HG03439 (cell line): ENCODE measurements around the gene CBL.

Source experiments
- ATAC-seq: cut with Tn5 transposase; IDR thresholded peaks from one replicate; pipeline ENCODE4 v1.9.1; 2021; ENCODE audit warnings: mild to moderate bottlenecking, moderate library complexity; ENCODE audit not compliant: unreplicated experiment

Gene CBL

GRCh38 chr11:119263352-119263940, 57.3 kb downstream of the CBL start:
- no peak for ATAC-seq

GRCh38 chr11:119266063-119266462, 59.9 kb downstream of the CBL start:
- ATAC-seq, result no peak

GRCh38 chr11:119266517-119267255, 60.5 kb downstream of the CBL start:
- no peak for ATAC-seq

- ATAC-seq, result no peak
These were observed 61.5 kb downstream of the CBL start for GRCh38 chr11:119267645-119268044.

- ATAC-seq, result no peak
These were observed 67.6 kb downstream of the CBL start for GRCh38 chr11:119273721-119274120.

GRCh38 chr11:119277660-119278059, 71.5 kb downstream of the CBL start:
- no peak for ATAC-seq

- ATAC-seq, result no peak
These were observed 76.4 kb downstream of the CBL start for GRCh38 chr11:119282495-119282894.

- peak; percentile 63 for ATAC-seq
These were observed 78.4 kb downstream of the CBL start for GRCh38 chr11:119284344-119285157.

- ATAC-seq, result no peak
These were observed 79.3 kb downstream of the CBL start for GRCh38 chr11:119285431-119285830.

- ATAC-seq, result no peak
These were observed 82.1 kb downstream of the CBL start for GRCh38 chr11:119288219-119288618.

- ATAC-seq, result no peak
These were observed 84.9 kb downstream of the CBL start for GRCh38 chr11:119290894-119291497.

GRCh38 chr11:119293461-119293860, 87.3 kb downstream of the CBL start:
- no peak for ATAC-seq

- no peak for ATAC-seq
These were observed 89.0 kb downstream of the CBL start for GRCh38 chr11:119295178-119295577.

- ATAC-seq, result no peak
These were observed 91.8 kb downstream of the CBL start for GRCh38 chr11:119297938-119298337.

- no peak for ATAC-seq
These were observed 92.6 kb downstream of the CBL start for GRCh38 chr11:119298726-119299125.

GRCh38 chr11:119299416-119299815, 93.3 kb downstream of the CBL start:
- no peak for ATAC-seq

- ATAC-seq, result no peak
These were observed 94.2 kb downstream of the CBL start for GRCh38 chr11:119300198-119300964.

GRCh38 chr11:119303227-119303718, 97.1 kb downstream of the CBL start:
- ATAC-seq, result no peak

GRCh38 chr11:119305556-119306372, 99.6 kb downstream of the CBL start:
- ATAC-seq, result no peak
